HepG2 (cell line): ENCODE data around the gene CNTFR.

Experiments
- CERS6 ChIP-seq: sonication (generic); formaldehyde crosslinking; IDR thresholded peaks from 2 replicates; pipeline ENCODE4 v1.5.0; 2020; ENCODE audit warnings: missing genetic modification reagents
- CTCF ChIP-seq: sonication (generic); formaldehyde crosslinking; IDR thresholded peaks from 2 replicates; pipeline ENCODE4 v1.5.0; 2020; ENCODE audit warnings: mild to moderate bottlenecking, missing genetic modification reagents, moderate library complexity
- FOXP4 ChIP-seq: sonication (generic); formaldehyde crosslinking; IDR thresholded peaks from 2 replicates; pipeline ENCODE4 v1.4.0; 2020; ENCODE audit warnings: missing genetic modification reagents
- GABPA ChIP-seq, 2 experiments: IDR thresholded peaks; 2 replicates each; pipeline ENCODE4 v1.6.1; 2011 to 2016; ENCODE audit warnings: low read depth in 2 of 2, low read length in 1 of 2, missing biosample characterization in 1 of 2, missing genetic modification characterization in 1 of 2
- HDAC2 ChIP-seq: sonication (generic); formaldehyde crosslinking; IDR thresholded peaks from 2 replicates; pipeline ENCODE4 v1.4.0; 2020; ENCODE audit warnings: missing genetic modification reagents
- HOXA7 ChIP-seq: sonication (generic); formaldehyde crosslinking; IDR thresholded peaks from 2 replicates; pipeline ENCODE4 v1.8.1; 2022; ENCODE audit warnings: mild to moderate bottlenecking, missing genetic modification reagents, moderate library complexity
- POLR2A ChIP-seq, 2 experiments: IDR thresholded peaks; 2 replicates each; pipeline ENCODE4 v1.6.1; 2011; ENCODE audit warnings: low read depth in 2 of 2, low read length in 2 of 2, mild to moderate bottlenecking in 1 of 2, moderate library complexity in 1 of 2; ENCODE audit not compliant: insufficient read depth in 1 of 2
- PREB ChIP-seq: sonication (generic); formaldehyde crosslinking; IDR thresholded peaks from 2 replicates; pipeline ENCODE4 v1.4.0; 2020; ENCODE audit warnings: missing genetic modification reagents
- PRPF4 ChIP-seq: fragments of 200-400 bp; formaldehyde crosslinking; IDR thresholded peaks from 2 replicates; pipeline ENCODE4 v1.6.1; 2016; ENCODE audit warnings: low read length, low read depth; ENCODE audit not compliant: poor library complexity, severe bottlenecking
- USF2 ChIP-seq, 2 experiments: sonication (generic) in 1 of 2; formaldehyde crosslinking in 1 of 2; IDR thresholded peaks; 2 replicates each; pipeline versions ENCODE4 v1.5.1 to v1.6.1; 2011 to 2020; ENCODE audit warnings: borderline replicate concordance in 1 of 2, low read depth in 1 of 2, low read length in 1 of 2, mild to moderate bottlenecking in 1 of 2, missing genetic modification reagents in 1 of 2, moderate library complexity in 1 of 2
- ZBTB1 ChIP-seq: sonication (generic); formaldehyde crosslinking; IDR thresholded peaks from 2 replicates; pipeline ENCODE4 v1.4.0; 2020; ENCODE audit warnings: missing genetic modification reagents, borderline replicate concordance
- ZBTB21 ChIP-seq: sonication (generic); formaldehyde crosslinking; IDR thresholded peaks from 2 replicates; pipeline ENCODE4 v1.4.0; 2020; ENCODE audit warnings: missing genetic modification reagents
- ZNF790 ChIP-seq: sonication (generic); formaldehyde crosslinking; IDR thresholded peaks from 2 replicates; pipeline ENCODE4 v1.8.0; 2022; ENCODE audit warnings: missing genetic modification reagents, mild to moderate bottlenecking, borderline replicate concordance

GRCh38 chr9:34627716-34628655 lies 38.5 kb upstream of the CNTFR start:
- TF ChIP-seq ZBTB1 (no peak), ZNF790 (CRISPR knock-in tag) (no peak), ZBTB21 (CRISPR knock-in tag) (no peak), USF2 (IDR thresholded peaks at IDR 0.05; ENCODE audit: low read depth, low read length) (no peak), USF2 (CRISPR knock-in tag; IDR thresholded peaks at IDR 0.05; ENCODE audit: borderline replicate concordance) (no peak), FOXP4 (CRISPR knock-in tag) (no peak), GABPA (IDR thresholded peaks at IDR 0.05; ENCODE audit: low read depth, low read length) (no peak), GABPA (CRISPR knock-in tag; IDR thresholded peaks at IDR 0.05; ENCODE audit: low read depth) (no peak), CTCF (CRISPR knock-in tag) (no peak), PRPF4 (no peak), HDAC2 (no peak), CERS6 (CRISPR knock-in tag) (no peak), HOXA7 (CRISPR knock-in tag) (no peak), POLR2A (IDR thresholded peaks at IDR 0.05; ENCODE audit: insufficient read depth in 1 of 2, low read depth in 2 of 2, low read length in 2 of 2) (no peak), PREB (no peak)
